Astrocyte of the spinal cord (primary cell): ENCODE data around the gene DNAL1.
A peak's percentile ranks its signal among the peaks of the same experiment; 100 is the strongest.

Experiments used
- DNase-seq: peaks from one replicate; pipeline ENCODE4 v3.0.0; 2011; ENCODE audit warnings: low read depth, low spot score
- H3K4me3 ChIP-seq: 2 replicates; pipeline ENCODE4 v1.5.1; 2011; ENCODE audit warnings: low read depth, mild to moderate bottlenecking, low read length, moderate library complexity
- in situ Hi-C: cut with HindIII; loops from 2 replicates; pipeline ENCODE4 v1.10.0; 2017; ENCODE audit warnings: low sequenced_read_pairs
- TF ChIP-seq, protein P1 (sequence below): IDR thresholded peaks from 2 replicates; pipeline ENCODE4 v1.5.1; 2012; ENCODE audit warnings: low read depth, mild to moderate bottlenecking, low read length, inconsistent platforms

The DNAL1 gene

DNA sequence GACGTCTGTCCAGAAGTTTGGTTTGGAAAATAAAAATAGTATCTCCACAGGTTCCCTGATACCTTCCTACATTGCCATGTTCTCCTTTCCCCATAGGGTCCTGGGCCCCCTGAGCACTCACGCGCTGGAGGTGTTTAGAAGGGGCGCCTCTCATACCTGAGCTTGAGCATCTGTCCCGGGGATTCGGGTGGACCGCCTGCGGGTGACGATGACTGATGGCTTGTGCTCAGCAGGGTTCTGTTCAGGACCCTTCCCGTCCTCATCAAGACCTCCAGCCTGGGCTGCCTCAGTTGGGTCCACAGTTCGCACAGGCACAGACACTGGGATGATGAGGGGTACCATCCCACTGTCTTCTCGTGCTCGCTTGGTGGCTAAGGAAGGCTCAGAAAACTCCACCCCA, 92.1 kb downstream of the DNAL1 start:
- TF ChIP-seq, protein P1, sequence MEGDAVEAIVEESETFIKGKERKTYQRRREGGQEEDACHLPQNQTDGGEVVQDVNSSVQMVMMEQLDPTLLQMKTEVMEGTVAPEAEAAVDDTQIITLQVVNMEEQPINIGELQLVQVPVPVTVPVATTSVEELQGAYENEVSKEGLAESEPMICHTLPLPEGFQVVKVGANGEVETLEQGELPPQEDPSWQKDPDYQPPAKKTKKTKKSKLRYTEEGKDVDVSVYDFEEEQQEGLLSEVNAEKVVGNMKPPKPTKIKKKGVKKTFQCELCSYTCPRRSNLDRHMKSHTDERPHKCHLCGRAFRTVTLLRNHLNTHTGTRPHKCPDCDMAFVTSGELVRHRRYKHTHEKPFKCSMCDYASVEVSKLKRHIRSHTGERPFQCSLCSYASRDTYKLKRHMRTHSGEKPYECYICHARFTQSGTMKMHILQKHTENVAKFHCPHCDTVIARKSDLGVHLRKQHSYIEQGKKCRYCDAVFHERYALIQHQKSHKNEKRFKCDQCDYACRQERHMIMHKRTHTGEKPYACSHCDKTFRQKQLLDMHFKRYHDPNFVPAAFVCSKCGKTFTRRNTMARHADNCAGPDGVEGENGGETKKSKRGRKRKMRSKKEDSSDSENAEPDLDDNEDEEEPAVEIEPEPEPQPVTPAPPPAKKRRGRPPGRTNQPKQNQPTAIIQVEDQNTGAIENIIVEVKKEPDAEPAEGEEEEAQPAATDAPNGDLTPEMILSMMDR = no peak
- no peak overlapping the region for H3K4me3 ChIP-seq
- DNase-seq = no peak
- in situ Hi-C loops = no loop called here

DNA sequence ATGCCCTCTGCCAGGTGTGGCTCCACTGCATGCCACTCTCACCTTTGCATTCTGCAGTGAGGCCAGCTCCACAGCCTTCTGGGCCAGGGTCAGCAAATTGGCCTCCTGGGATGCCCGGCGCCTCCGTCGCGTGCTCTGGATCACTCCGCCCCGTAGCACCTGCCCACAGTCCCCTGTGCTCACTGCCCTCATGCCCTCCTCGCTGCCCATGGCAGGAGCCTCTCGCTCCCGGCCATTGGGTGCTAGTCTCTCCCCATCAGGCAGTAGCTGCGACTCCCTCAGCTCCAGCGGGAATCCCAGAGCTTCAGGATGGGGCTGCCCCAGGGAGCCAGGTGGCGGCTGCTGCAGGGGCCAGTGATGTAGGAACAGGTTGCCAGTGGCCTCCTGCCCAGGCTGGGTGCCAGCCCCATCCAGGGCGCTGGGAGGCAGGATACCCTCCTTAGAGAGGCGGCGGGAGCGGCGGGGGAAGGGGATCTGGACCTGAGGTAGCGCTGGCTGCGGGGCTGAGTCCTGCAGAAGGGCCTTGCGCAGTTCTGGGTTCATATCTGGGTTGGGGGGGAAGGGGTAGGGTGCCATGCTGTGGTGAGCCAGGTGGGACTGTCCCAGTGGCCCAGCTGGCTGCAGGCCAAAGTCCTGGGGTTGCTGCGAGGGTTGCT, 93.9 kb downstream of the DNAL1 start:
- in situ Hi-C loops = no loop called here
- DNase-seq = no peak
- TF ChIP-seq, protein P1 = no peak
- H3K4me3 ChIP-seq = no peak overlapping the region

DNA sequence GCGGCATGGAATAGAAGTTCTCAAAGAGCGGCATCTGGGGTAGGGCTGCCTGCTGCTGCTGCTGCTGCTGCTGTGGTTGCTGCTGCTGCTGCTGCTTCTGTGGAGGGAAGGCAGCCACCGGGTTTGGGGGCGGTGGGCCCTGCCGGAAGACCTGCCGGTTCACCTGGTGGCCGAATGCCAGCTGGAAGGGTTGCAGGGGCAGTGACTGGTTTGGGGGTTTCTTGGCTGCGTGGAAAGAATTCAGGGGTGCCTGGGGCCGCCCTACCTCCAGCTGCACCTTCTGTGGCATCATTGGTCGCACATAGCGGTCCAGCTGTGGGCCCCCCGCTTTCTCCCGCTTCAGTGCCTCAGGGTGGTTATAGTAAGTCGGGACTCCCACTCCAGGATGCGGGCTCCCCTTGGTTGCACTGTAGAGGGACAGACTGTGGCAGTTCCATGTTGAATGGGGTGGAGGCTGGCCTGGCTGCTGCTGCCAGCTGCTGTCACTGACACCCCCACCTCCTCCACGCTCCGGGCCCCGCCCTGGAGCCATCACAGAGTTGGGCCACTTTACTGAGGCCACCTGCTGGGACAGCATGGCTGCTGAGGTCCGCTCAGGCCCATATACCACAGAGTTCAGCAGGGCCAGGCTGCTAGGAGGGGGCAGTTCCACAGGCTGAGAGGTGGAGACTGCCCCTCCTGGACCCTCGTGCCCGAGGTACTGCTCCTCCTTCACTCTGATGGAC, 94.5 kb downstream of the DNAL1 start:
- TF ChIP-seq, protein P1 = no peak
- no peak overlapping the region for H3K4me3 ChIP-seq
- in situ Hi-C loops = no loop called here
- no peak for DNase-seq

DNA sequence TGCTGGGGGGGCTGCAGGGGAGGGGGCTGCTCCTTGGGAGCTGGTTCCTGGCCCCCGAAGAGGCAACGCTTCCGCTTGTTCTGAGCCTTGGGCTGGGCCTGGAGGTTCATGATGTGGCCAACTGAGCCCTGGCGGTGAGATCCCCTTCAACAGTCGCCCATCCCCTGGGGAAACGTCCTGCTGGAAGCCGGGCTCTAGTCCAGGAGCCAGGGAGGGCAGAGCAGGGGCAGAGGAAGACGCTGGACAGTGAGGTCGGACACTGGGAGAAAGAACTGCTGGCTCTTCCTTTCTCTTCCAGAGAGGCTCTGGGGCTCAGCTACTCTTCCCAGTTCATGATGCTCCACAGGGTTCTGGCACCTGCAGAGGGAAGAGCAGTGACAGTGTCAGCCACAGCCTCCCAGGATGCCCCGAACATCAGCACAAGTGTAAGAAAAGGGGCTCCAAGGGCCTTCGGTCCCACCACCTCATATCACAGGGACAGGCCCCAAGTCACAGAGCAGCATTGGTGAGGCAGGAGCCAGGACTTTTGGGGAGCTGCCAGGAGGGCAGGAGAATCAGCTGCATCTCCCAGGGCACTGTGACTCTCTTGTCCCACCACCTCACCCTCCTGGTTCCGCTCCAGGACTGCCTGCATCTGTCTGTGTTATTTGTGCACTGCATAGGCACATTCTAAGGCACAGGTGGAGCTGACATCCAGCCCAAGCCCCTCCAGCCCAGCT, 95.3 kb downstream of the DNAL1 start:
- H3K4me3 ChIP-seq = no peak overlapping the region
- in situ Hi-C loops = no loop called here
- TF ChIP-seq, protein P1 = no peak
- no peak for DNase-seq

DNA sequence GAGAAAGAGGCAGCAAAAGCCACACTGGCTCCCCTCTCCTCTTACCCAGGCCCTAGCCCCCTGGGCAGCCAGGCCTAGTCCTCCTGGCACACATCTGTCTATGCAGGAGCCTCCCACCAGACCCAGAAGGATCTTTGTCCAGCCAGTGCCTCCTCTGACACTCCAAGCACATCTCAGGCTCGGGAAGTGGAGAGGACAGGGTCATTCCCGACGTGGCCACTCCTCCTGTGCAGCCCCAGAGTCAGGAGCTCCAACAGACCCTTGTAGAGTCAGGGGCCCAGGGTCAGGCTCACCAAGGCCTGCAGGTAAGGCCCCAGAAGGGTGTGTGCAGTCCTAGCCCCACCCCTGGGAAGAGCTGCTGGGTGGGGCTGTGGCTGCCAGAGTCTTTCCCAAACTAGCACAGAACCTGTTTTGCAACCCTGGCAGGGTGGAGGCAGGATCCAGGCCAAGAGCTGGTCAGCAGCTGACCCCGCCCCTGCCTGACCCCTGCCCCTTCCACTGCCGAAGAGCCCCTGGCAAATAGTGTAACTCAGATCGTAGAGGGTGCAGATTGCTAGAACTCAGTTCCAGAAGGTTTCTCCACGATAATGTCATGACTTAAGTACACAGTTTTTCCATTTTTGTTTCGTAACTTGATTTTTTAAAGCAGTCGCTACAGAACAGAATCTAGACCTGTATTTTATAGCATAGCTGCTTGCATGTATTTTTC, 96.0 kb downstream of the DNAL1 start:
- DNase-seq = peak; percentile 35
- TF ChIP-seq, protein P1 = no peak
- H3K4me3 ChIP-seq = no peak overlapping the region
- in situ Hi-C loops = no loop called here

DNA sequence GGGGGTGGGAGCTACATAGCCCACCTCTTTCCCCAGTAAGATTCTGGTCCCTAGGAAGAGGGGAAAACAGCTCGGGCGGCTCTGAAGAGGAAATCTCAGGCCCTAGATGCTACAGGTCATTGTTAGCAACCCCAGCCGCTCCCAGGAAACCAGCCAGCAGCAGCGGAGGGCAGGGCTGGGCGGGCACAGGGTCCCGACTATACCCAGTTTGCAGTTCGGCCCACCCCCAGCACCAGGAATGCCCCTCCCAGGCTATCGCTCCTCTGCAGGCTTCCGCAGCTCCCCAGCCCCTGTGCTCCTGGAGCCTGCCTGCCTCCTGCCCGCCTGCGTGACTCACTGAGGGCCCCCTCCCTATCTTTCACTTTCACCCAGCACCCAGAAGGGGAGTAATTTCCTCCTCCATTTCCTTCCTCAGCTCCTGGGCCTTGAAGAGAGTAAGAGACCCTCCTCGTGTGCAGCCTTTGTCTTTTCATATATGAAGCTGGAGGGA, 96.6 kb downstream of the DNAL1 start:
- TF ChIP-seq, protein P1 = no peak
- in situ Hi-C loops = no loop called here
- DNase-seq = peak; percentile 78
- no peak overlapping the region for H3K4me3 ChIP-seq
